ENCODE measurements around the gene GRK1.

The GRK1 gene

DNA sequence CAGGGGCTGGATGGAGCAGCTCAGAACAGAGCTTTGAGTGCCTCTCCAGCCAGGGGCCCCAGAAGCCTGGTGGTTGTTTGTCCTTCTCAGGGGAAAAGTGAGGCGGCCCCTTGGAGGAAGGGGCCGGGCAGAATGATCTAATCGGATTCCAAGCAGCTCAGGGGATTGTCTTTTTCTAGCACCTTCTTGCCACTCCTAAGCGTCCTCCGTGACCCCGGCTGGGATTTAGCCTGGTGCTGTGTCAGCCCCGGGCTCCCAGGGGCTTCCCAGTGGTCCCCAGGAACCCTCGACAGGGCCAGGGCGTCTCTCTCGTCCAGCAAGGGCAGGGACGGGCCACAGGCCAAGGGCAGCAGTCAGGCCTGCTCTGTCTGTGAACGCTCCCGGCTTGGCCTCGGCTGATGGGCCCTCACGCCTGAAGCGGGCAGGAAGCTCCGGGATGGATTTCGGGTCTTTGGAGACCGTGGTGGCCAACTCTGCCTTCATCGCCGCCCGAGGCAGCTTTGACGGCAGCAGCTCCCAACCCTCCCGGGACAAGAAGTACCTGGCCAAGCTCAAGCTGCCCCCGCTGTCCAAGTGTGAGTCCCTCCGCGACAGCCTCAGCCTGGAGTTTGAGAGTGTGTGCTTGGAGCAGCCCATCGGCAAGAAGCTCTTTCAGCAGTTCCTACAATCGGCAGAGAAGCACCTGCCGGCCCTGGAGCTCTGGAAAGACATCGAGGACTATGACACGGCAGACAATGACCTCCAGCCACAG is at the start of gene GRK1:
GRK1 (plus strand) TSS at position 269 of the 751 bp plus-strand sequence; CDS start at position 437, 168 bp downstream.
- TF ChIP-seq, protein P1, sequence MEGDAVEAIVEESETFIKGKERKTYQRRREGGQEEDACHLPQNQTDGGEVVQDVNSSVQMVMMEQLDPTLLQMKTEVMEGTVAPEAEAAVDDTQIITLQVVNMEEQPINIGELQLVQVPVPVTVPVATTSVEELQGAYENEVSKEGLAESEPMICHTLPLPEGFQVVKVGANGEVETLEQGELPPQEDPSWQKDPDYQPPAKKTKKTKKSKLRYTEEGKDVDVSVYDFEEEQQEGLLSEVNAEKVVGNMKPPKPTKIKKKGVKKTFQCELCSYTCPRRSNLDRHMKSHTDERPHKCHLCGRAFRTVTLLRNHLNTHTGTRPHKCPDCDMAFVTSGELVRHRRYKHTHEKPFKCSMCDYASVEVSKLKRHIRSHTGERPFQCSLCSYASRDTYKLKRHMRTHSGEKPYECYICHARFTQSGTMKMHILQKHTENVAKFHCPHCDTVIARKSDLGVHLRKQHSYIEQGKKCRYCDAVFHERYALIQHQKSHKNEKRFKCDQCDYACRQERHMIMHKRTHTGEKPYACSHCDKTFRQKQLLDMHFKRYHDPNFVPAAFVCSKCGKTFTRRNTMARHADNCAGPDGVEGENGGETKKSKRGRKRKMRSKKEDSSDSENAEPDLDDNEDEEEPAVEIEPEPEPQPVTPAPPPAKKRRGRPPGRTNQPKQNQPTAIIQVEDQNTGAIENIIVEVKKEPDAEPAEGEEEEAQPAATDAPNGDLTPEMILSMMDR (IDR thresholded peaks at IDR 0.05), result no peak

DNA sequence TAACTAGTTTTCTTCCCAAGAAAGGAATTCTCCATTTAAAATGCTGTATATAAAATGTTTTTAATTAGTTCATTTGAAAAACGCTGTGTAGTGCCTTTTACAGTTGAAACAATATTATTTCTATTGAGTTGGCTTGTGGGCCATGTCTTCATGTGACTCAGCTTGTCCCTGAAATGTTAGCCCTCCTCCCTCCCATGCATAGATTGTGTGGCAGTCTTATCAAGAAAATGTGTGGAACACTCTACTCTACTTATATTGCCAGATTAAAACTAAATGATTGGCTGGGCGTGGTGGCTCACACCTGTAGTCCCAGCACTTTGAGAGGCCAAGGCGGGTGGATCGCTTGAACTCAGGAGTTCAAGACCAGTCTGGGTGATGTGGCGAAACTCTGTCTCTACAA is 49.1 kb upstream of the GRK1 start:
- TF ChIP-seq, protein P1 (IDR thresholded peaks at IDR 0.05), result no peak

DNA sequence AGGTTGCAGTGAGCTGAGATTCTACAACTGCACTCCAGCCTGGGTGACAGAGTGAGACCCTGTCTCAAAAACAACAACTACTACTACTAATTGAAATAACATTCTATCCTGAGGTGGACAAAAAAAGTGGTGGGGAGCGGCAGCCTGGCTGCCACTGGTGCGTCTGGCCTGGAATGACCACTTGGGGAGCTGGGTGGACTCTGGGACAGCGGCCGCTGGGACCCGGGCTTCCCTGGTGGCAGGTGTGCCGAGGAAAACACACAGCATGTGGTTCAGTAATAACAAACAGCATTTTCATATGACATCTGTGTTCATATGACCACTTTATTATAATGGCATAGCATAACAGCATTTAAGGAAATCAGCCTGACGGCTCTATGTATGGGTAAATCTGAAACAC is 48.6 kb upstream of the GRK1 start:
- TF ChIP-seq, protein P1 (IDR thresholded peaks at IDR 0.05), result no peak

DNA sequence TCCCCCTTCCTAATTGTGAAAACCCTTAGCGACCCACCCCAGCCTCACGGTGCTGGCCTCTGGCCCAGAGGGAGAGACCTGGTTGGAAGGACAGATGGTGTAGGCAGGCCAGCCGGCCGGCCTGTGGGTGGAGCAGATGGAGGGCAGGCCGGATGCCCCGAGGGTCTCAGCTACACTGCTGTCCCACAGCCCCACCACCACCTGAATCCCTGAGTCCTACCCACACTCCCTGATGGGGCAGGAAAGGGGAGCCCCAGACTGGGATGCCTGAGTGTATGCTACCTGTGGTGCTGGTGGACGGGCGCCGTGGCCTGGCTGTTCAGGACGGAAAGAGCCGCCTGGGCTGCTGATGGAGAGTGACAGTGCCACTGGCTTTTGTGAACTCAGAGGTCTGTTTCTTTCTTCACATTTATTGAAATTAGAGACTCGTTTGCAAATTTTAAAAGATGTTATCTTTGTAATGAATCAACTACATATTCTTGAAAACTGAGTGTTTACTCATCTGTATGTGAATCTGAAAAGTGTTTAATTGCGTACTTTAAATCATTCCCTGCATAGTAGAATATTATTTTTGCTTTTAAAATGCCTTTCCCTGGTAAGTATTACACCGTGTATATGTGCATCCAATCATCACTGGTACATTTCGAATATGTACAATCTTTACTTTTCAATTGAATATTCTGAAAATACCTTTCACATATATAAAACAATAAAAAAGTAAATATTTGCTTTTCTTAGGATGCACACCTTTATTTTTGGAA is 46.8 kb upstream of the GRK1 start:
- TF ChIP-seq, protein P1 (IDR thresholded peaks at IDR 0.05), result no peak

DNA sequence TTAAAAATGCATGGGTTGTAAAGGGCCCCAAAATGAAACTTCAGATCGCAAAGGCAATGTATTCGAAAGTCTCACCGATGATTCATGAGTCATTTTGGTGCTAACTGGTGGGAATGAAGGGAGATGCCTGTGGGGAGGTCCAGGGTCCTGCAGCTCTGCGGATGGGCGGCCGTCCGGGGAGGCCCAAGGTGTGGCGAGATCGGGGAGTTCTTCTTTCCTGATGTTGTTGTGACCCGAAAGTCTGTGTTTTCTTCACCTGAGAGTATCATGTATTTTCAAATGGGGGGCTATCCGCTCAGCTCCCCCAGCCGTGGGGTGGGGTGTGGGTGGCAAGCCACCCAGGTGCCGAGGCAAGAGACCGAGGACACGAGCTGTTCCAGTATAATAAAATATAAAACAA is 46.0 kb upstream of the GRK1 start:
- TF ChIP-seq, protein P1 (IDR thresholded peaks at IDR 0.05), result no peak

DNA sequence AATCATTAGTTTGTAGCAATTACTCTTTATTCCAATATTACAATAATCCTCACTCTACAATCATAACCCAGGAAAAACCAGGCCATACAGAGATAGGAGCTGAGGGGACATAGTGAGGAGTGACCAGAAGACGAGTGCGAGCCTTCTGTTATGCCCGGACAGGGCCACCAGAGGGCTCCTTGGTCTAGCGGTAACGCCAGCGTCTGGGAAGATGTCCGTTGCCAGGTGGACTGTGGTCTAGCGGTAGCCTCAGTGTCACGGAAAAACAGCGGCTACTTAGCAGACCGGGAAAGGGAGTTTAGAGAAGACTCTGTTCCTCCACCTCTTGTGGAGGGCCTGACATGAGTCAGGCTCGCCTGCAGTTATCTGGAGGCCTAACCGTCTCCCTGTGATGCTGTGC is 45.5 kb upstream of the GRK1 start:
- TF ChIP-seq, protein P1 (IDR thresholded peaks at IDR 0.05), result peak; percentile 47; the same call in 1 of the 2 replicates

DNA sequence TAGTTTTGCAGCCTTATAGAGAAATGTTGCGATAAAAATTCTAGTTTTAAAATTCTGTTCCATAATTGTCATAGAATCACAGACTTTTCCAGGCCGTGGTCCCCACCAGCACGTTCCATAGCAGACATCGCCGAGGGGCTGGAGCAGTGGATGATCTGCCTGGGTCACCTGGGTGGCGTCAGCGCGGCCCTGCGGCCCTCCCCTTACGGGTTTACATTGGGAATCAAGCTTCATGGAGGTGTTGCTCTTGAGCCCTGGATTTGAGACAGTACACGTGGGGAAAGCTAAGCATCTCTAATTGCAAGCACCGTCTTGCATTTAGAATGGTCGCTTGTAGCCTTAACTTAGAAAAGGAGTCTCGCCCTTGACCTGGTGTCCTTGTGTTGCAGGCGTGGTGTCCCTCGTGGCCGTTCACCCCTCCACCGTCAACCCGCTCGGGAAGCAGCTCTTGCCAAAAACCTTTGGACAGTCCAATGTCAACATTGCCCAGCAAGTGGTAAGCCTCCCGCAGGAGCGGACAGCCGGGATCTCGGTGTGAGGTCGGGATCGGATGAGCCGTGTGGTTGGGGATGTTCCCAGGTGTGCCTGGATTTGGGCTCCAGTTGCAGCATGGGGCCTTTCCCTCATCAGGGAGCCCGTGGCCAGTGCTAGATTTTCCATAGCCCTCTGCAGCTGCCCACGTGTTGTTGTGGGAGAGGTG is 44.1 kb upstream of the GRK1 start:
- TF ChIP-seq, protein P1 (IDR thresholded peaks at IDR 0.05), result no peak
